HG03108 (cell line): ENCODE data around the gene SCCPDH.
A peak's percentile ranks its signal among the peaks of the same experiment; 100 is the strongest.
"Not testable (repeated sequence)": the region's sequence is repeated elsewhere in the genome, so short reads cannot be mapped to it uniquely, and the experiment has no call there.

Experiments used
- ATAC-seq: cut with Tn5 transposase; IDR thresholded peaks from one replicate; pipeline ENCODE4 v1.9.1; 2021; ENCODE audit warnings: moderate library complexity; ENCODE audit not compliant: unreplicated experiment

SCCPDH gene

DNA sequence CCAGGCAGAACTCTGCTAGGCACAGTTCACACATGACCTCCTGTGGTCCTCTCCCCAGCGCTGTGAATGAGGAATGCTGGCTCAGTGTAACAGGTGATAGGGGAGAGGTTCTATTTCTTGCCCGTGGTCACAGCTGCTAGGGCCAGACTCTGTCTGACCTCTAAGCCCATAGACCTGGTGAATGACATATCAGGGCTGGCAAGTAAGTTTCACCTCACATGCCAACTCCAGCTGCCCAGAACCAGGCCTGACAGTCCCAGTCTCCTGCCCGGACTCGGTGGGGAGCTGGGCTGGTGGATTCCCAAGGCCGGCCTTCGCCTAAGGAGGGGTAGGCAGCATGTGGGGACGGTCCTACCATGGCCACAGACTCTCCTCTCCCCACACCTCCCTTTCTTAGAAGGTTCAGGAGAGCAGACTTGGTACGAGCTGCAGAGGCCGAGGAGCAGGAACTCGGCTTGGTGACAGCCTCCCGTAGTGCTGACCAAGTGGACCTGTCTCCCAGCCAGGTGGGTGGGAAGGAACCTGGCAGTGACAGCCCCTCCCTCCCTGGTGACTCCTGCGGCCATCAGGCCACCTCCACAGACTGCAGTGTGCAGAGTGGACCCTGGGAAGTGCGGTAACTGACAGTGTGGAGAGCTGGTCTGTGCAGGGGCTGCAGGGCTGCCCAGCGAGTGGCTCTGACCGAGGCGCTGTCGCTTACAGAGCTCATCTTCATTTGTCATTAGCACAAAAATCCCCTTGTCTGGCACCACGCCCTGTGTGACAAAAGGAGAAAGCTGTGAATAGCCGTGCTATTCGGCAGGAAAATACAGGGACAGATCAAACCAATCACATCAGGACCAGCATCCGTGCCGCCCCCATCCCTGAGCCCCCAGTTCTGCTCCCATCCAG lies 74.6 kb downstream of the SCCPDH start:
- ATAC-seq = no peak

DNA sequence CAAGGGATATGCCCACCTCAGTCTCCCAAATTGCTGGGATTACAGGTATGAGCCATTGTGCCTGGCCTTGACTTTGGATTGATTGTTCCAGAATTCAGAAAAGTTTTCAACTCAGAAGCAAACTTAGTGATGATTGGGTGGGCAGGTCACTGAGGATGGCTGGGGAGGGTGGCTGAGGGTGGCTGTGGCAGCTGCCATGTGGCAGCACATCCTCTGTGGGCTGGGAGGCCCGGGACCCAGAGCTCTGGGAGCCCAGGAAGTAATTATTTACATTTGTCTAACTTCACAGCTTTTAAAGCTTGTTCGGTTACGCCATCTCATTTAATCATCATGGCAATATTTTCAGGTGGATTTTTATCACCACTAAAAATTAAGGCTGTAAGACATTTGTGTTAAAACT lies 76.1 kb downstream of the SCCPDH start:
- ATAC-seq = no peak

DNA sequence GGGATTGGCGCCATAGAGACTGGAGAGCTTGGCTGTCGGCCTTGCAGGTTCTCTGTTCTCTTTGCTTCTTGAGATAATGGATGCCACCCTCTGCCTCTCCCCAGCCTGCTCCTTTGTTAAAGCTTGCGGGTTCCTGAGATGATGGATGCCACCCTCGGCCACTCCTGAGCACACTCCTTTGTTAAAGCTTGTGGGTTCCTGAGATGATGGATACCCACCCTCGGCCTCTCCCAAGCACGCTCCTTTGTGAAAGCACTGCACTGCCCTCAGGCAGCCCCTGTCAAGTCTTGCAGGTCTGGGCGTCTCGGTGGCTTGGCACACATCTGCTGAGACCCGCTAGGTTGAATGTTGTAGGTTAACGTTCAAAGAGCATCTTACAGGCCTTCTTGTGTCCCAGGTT lies 76.5 kb downstream of the SCCPDH start:
- no peak for ATAC-seq

DNA sequence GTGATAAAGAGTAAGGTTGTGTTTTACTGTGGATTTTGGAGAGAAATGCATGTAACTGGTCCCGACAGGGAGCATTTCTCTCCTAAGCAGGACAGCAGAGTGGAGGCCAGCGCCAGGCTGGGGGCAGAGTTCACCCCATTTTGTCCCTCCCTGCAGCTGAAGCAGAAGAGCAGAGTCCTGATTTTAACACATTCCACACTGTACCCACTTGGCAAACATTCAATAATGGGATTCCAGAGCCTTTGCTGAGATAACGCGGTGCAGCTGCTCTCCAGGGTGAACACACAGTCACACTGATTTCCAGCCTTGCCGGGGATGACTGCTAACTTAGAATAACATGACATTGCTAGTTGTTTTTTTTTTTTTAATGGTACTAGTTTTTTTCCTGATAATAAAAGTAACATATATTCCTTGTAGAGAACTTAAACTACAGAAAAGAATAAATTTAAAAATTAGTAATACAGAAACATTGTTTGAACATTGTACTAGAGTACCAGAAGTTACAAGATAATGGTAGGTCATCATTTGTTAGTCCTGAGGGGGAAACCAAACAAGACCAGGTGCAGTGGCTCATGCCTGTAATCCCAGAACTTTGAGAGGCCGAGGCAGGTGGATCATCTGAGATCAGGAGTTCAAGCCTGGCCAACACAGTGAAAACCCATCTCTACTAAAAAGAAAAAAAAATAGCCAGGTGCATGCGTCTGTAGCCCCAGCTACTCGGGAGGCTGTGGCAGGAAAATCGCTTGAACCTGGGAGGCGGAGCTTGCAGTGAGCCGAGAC lies 77.2 kb downstream of the SCCPDH start:
- ATAC-seq = no peak

DNA sequence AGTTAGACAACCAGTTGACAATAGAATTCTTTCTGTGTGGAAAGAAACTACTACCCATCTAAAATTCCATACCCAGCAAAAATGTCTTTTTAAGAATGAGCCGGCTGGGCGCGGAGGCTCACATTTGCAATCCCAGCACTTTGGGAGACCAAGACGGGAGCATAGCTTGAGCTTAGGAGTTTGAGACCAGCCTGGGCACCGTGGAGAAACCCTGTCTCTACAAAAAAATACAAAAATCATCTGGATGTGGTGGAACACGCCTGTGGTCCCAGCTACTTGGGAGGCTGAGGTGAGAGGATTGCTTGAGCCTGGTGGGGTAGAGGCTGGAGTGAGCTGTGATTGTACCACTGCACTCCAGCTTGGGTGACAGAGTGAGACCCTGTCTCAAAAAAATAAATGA lies 79.2 kb downstream of the SCCPDH start:
- ATAC-seq = no peak

DNA sequence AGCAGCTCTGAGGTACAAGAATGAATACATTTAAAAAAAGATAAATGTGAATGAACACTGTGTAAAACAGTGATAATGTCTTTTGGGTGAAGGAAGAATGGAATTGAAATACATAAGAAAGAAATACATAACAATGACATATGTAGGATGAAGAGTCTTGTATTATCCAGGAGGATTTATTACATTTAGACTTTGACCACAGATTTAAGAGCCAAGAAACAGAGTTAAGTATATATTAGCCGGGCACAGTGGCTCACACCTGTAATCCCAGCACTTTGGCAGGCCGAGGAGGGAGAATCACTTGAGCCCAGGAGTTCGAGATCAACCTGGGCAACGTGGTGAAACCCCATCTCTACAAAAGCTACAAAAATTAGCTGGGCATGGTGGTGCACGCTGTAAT lies 79.7 kb downstream of the SCCPDH start:
- no peak for ATAC-seq

DNA sequence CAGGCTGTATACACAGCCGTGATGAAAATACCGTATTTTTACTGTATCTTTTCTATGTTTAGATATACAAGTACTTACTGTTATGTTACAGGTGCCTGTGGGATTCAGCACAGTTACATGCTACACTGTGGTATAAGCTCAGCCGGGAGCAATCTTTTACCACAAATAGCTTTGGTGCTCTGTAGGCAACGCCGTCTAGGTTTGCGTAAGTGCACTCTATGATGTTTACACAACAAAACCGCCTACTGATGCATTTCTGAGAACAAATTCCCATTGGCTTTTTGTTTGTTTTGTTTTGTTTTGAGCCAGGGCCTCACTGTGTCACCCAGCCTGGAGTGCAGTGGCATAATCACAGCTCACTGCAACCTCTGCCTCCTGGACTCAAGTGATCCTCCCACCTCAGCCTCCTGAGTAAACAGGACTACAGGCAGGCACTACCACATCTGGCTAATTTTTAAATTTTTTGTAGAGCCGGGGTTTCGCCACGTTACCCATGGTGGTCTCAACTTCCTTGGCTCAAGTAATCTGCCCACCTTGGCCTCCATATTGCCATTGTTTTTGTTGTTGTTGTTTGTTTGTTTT lies 81.0 kb downstream of the SCCPDH start:
- ATAC-seq = no peak

DNA sequence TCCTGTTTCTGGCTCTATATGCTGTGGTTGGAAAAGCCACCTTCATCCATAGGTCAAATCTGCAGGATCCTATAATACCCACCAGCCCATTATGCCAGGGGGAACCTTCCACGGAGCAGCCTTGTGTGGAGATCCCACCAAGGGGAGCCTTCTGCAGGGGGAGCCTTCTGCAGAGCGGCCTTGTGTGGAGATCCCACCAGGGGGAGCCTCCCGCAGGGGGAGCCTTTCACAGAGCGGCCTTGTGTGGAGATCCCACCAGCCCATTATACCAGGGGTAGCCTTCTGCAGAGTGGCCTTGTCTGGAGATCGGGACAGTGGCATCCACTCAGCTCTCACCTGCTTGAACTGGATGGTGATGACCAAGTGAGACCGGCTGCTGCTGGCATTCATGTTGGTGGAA lies 85.3 kb downstream of the SCCPDH start:
- ATAC-seq = no peak

DNA sequence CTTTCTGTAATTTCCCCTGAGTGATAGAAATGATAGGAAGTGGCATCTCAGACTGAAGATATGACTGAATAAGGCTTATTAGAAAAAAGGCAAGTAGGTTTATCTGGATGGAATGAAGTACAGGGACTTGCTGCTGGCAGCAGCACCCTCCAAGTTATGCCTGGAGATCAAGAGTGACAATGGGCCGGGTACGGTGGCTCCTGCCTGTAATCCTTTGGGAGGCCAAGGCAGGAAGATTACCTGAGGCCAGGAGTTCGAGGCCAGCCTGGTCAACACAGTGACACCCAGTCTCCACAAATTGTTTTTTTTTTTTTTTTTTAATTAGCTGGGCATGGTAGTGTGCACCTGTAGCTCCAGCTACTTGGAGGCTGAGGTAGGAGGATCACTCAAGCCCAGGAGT lies 87.8 kb downstream of the SCCPDH start:
- ATAC-seq = no peak

DNA sequence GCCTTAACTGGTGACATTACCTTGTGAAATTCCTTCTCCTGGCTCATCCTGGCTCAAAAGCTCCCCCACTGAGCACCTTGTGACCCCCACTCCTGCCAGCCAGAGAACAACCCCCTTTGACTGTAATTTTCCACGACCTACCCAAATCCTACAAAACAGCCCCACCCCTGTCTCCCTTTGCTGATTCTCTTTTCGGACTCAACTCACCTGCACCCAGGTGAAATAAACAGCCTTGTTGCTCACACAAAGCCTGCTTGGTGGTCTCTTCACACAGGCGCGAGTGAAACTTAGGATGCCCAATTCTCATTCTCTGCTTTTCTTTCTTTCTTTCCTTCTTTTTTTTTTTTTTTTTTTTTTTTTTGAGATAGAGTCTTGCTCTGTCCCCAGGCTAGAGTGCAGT lies 89.1 kb downstream of the SCCPDH start:
- ATAC-seq = not testable (repeated sequence)

DNA sequence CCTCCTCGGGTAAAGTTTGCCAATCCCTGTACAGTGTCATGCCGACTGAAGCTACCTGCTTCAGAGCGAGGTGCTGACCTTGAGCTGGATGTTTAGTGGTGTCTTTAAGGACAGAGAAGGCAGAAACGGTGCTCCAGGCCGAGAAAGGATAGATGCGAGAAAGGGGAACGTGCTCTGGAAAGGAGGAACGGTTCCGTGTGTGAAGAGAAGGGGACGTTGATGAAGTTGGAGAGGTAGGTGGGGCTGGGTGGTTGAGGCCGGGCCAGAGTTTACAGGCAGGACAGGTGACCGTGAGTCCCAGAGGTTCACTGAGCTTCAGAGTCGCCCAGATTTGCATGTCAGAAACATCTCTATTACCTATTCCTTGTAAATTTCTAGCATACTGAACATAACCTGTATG lies 90.7 kb downstream of the SCCPDH start:
- ATAC-seq = no peak

DNA sequence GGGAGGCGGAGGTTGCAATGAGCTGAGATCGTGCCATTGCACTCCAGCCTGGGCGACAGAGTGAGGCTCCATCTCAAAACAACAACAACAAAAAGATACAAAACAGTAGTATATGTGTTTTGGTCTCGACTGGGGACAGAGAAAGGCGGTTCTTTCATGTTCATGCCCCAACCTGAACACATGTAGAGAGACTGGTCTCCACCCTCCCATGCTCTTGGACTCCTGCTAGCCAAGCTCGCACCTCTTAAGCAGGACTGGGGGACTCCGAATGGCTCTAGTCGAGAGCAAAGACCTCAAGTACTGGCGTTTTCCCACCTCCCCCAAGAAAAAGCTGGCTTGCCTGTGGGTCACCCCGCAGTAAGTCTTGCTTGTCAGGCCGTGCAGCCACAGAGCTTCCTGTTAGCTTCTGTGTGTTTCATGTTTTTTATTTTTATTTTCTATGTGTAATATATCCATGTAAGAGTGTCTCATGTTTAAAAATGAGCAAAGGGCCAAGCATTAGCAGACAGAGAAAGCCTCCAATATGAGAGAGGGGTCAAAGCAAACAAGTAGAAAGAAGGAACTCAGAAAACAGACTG lies 91.6 kb downstream of the SCCPDH start:
- peak; percentile 78 for ATAC-seq
